Activated CD8-positive, alpha-beta memory T cell treated with anti-CD3 and anti-CD28 coated beads for 36 hours (primary cell): ENCODE measurements around the gene AKR1C4. TPM values are rescaled to one million over a fixed set of nuclear protein-coding genes. Genes with fewer than 3 reads are reported as not detected.
"Not testable (repeated sequence)": the region's sequence is repeated elsewhere in the genome, so short reads cannot be mapped to it uniquely, and the experiment has no call there.

ENCODE experiments used
- CTCF ChIA-PET: fragments of 350-600 bp; sonication (Branson Sonifier 250); formaldehyde crosslinking; loops from one replicate; lab custom pipeline; 2021; ENCODE audit warnings: antibody characterized with exemption; lab: Charles Lee
- POLR2A ChIA-PET: fragments of 350-600 bp; sonication (Branson Sonifier 250); formaldehyde crosslinking; loops from one replicate; lab custom pipeline; 2021; ENCODE audit warnings: antibody characterized with exemption; lab: Charles Lee
- total RNA-seq, 2 experiments: library from RNA; stranded (reverse); gene quantifications; one replicate each; pipeline ENCODE4 v1.2.3, GENCODE V29; 2021

Gene AKR1C4
- total RNA-seq, 2 experiments from 2014 or later: not detected

DNA sequence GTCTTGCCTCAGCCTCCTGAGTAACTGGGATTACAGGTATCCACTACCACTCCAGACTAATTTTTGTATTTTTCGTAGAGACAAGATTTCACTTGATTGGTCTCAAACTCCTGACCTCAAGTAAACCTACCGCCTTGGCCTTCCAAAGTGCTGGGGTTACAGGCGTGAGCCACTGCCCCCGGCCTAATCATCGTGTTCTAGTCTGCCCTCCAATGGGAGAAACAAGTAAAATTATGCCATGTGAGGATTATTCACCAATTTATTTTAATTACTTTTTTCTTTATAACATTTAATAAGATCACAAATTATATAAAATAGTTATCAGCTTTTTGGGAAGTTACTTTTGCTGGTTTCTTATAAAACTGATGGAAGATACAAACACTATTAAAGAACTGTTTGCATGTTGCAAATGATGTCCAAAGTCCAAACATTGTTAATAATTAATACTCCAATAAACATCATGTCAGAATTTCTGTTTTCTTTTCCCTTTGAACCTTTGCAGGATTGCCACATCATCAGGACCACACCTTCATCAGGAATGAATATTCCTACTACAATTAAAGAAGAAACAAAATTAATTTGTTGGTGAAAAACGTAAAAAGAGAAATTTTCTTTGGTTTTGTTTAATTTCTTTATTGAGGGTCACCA, 786 bp upstream of the AKR1C4 start:
- POLR2A ChIA-PET: no interaction called here
- CTCF ChIA-PET: no interaction called here

DNA sequence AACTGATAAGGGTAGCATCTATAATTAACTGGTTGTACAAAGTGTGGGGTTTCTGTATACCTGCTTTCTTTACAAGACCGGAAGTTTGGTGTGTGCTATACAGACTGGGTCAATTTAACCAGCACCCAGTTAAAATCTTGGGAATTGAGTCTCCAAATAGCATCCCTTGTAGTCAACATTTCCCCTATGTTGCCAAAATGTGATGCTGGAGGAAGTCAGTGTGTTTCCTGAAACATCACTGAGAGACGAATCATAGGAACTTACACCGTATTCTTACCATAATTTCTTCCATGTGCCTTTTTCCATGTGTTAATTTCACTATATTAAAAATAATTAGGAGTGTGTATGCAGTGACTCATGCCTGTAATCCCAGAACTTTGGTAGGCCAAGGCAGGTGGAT, 1.7 kb downstream of the AKR1C4 start:
- ChIA-PET POLR2A (no interaction called here), CTCF (interaction anchor here (0.6 kb wide), 1 partner anchor 322 kb away, joined by 3 read pairs; no protein-coding TSS in a partner anchor)

GRCh38 chr10:5199398-5199797, 2.8 kb downstream of the AKR1C4 start:
- CTCF ChIA-PET: no interaction called here

GRCh38 chr10:5206799-5207198, 10.2 kb downstream of the AKR1C4 start:
- ChIA-PET POLR2A (no interaction called here), CTCF (no interaction called here)

More at GRCh38 chr10:5199398-5199797, 2.8 kb downstream of the AKR1C4 start:
- POLR2A ChIA-PET: no interaction called here

GRCh38 chr10:5209776-5210175, 13.1 kb downstream of the AKR1C4 start:
- POLR2A ChIA-PET: not testable (repeated sequence)
- CTCF ChIA-PET: interaction anchor here (0.8 kb wide), 1 partner anchor 147 kb away, joined by 3 read pairs; no protein-coding TSS in a partner anchor

- CTCF ChIA-PET: interaction anchor here (0.8 kb wide), 1 partner anchor 146 kb away, joined by 3 read pairs; no protein-coding TSS in a partner anchor
- POLR2A ChIA-PET: not testable (repeated sequence)
Observed at GRCh38 chr10:5210261-5210660, 13.6 kb downstream of the AKR1C4 start.

DNA sequence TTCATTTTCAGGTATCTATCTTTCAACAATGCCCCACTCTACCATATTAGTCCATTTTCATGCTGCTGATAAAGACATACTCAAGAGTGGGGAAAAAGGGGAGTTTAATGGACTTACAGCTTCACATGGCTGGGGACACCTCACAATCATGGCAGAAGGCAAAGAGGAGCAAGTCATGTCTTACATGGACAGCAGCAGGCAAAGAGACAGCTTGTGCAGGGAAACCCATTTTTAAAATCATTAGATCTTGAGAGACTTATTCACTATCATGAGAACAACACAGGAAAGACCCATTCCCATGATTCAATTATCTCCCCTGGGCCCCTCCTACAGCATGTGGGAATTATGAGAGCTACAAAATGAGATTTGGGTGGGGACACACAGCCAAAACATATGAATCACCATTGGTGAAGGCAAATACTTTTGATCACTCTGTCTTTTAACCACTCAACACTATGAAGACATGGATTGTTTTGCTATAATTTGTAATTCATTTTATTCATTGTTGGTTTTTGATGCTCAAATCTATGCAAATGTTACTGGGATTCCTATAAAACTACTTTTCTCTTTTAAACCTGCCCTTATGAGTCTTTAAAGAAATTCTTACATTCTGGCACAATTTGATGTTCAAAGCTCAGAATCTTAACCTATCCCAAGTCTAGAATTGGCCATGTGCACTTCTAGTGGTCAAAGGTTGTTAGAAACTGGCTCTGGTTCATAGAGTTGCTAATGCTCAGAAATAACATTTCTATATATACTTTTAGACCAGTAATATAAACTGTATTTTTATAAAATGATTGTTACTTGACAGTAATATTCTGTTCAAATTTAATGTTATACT, 15.3 kb downstream of the AKR1C4 start:
- ChIA-PET CTCF (no interaction called here), POLR2A (no interaction called here)

DNA sequence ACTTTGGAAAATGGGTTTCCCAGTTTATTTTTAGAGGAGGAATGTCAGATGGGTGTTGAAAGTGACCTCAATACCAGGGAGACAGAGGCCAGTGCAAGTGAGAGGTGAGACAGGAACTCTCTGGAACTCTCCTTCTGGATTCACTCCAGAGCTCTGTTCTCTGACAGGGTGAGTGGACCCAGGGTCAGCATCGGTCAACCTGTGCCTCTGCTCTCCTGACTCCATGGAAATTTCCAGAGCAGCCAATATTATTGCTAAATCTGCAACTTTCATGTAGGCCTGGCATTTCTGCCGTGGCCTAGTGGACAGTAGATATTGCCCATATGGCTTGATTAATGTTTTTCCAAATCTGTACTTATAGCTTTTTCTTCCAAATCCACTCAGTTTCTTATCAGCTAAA, 20.2 kb downstream of the AKR1C4 start:
- ChIA-PET POLR2A (no interaction called here), CTCF (no interaction called here)

DNA sequence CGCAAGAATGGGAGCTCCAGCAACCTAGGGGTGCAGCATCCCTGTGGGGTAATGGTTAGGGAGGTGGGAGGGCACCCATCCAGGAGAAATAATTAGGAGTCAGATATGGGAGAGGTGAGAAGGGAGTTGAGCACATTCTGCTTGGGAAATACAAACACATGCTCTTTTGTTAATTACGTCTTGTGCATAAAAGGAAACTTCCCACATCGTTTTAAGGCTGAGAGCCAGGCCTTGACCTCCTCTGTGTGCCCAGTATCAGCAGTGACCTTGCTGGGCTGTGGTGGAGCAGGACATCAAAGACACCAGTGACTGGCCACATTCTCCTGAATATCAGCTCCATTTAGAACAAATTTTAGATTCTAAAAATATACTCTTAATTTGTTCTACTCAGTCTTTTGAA, 22.6 kb downstream of the AKR1C4 start:
- CTCF ChIA-PET: no interaction called here
- POLR2A ChIA-PET: no interaction called here

DNA sequence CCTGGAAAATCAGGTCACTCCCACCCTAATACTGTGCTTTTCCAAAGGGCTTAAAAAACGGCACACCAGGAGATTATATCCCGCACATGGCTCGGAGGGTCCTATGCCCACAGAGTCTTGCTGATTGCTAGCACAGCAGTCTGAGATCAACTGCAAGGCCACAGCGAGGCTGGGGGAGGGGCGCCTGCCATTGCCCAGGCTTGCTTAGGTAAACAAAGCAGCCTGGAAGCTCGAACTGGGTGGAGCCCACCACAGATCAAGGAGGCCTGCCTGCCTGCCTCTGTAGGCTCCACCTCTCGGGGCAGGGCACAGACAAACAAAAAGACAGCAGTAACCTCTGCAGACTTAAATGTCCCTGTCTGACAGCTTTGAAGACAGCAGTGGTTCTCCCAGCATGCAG, 26.3 kb downstream of the AKR1C4 start:
- CTCF ChIA-PET, POLR2A ChIA-PET: not testable (repeated sequence)

DNA sequence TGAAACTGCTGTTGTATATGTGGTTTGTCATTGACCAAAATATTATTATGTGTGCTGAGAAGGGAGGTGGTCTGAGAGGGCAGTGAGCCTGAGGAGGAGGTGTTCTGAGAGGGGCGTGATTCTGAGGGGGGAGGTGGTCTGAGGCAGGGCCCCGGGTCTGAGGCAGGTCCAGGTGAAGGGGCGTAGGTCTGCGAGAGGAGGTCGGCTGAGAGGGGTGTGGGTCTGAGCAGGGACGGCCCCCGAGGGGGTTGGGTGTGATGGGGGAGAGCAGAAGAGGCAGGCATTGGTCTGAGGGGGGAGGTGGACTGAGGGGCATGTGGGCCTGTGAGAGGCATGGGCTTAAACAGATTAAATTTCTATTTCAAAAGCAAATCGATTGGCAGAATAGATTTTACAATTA, 32.4 kb downstream of the AKR1C4 start:
- POLR2A ChIA-PET: no interaction called here
- CTCF ChIA-PET: no interaction called here

DNA sequence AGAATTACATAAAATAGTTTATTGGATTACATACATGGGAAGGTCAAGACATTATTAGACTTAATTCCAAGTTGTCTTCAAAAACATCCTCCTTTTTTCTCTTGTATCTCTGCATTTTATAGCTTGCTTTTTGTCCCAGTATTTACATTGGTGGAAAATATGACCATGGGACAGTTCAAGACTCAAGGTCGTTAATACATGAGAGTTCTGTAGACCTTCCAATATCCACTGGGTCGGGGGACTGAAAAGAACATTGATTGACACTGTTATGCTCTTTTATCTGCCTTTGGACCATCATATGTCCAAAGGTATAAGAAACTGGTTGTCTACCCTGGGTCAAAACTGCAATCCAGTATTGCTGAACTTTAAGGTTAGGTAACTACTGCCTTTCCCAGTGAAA, 36.7 kb downstream of the AKR1C4 start:
- CTCF ChIA-PET: no interaction called here
- POLR2A ChIA-PET: no interaction called here

GRCh38 chr10:5234106-5234860, 37.6 kb downstream of the AKR1C4 start:
- POLR2A ChIA-PET: no interaction called here
- CTCF ChIA-PET: no interaction called here

DNA sequence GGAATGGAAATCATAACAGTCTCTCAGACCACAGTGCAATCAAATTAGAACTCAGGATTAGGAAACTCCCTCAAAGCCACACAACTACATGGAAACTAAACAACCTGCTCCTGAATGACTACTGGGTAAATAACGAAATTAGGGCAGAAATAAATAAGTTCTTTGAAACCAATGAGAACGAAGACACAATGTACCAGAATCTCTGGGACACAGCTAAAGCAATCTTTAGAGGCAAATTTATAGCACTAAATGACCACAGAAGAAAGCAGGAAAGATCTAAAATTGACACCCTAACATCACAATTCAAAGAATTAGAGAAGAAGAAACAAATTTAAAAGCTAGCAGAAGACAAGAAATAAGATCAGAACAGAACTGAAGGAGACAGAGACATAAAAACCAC, 40.9 kb downstream of the AKR1C4 start:
- CTCF ChIA-PET, POLR2A ChIA-PET: not testable (repeated sequence)

GRCh38 chr10:5242585-5242984, 45.9 kb downstream of the AKR1C4 start:
- ChIA-PET POLR2A (no interaction called here), CTCF (no interaction called here)

DNA sequence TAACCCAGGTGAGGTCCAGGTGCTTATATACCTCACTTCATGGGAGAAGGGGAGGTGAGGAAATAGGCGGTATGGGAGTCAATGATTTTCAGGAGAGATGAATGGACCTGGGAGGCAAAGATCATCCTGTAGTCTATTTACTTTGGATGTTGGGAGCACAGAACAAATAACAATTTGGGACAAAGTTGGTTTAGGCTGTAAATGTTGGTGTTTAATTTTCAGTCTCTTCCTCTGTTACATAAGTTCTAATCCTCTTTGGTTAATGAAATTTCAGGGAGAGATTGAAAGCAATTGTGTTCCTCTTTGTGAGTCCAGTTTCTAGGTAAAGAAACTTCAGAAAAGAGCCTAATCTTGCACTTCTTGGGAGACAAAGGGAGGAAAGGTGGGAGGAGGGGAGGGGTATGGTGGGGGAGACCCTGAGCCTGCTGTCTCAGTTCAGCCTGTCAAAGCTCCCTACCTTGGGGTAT, 46.9 kb downstream of the AKR1C4 start:
- POLR2A ChIA-PET: no interaction called here
- CTCF ChIA-PET: no interaction called here

- CTCF ChIA-PET: no interaction called here
- POLR2A ChIA-PET: no interaction called here
Observed at GRCh38 chr10:5252177-5253037, 55.8 kb downstream of the AKR1C4 start.

DNA sequence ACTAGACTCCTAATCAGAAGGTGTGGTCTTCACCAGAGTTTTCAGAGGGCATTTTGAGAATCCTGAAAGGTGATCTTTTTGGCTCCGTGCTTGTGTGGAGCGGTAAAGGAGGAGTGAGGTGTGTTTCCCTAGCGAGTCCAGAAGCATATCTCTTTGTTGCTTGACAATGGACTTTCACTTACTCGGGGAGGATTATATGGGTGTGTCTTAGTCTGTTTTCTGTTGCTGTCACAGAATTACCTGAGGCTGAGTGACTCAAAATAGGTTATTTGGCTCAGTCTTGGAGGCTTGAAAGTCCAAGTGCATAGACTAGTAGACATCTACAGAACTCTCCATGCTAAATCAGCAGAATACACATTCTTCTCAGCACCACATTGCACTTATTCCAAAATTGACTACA, 57.9 kb downstream of the AKR1C4 start:
- POLR2A ChIA-PET: no interaction called here
- CTCF ChIA-PET: no interaction called here

DNA sequence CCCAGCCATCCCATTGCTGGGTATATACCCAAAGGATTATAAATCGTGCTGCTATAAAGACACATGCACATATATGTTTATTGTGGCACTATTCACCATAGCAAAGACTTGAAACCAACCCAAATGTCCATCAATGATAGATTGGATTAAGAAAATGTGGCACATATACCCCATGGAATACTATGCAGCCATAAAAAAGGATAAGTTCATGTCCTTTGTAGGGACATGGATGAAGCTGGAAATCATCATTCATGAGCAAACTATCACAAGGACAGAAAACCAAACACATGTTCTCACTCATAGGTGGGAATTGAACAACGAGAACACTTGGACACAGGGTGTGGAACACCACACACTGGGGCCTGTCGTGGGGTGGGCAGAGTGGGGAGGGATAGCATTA, 61.1 kb downstream of the AKR1C4 start:
- CTCF ChIA-PET, POLR2A ChIA-PET: not testable (repeated sequence)
